Measurements from ENCODE around the gene JPH3. TPM values are rescaled to one million over a fixed set of nuclear protein-coding genes. Genes with fewer than 3 reads are reported as not detected.
A peak's percentile ranks its signal among the peaks of the same experiment; 100 is the strongest.

Gene JPH3
- total RNA-seq, 2 experiments from 2014 or later, result 0.07 to 0.09 TPM

GRCh38 chr16:87658564-87659225 is 56.4 kb downstream of the JPH3 start:
- Mint-ChIP-seq H3K27me3 (no peaks in the 10 kb centered on the region), H3K36me3 (ENCODE audit: low read depth) (no peaks in the 10 kb centered on the region), H3K27ac (no peak overlapping the region), H3K4me1 (ENCODE audit: low read depth) (no peaks in the 10 kb centered on the region), H3K9me3 (no peaks in the 10 kb centered on the region), H3K4me3 (no peak overlapping the region)
- no peak for TF ChIP-seq CTCF (IDR thresholded peaks at IDR 0.05)
- DNase-seq (no peak), ATAC-seq (no peak)
- CTCF ChIA-PET, result interaction anchor here (1.2 to 1.3 kb wide), 2 partner anchors 23 kb away, joined by 5 read pairs; no protein-coding TSS in a partner anchor
- POLR2A ChIA-PET, result no interaction called here
- intact Hi-C loops (cut with micrococcal nuclease), result no loop called here

GRCh38 chr16:87661561-87661960 is 59.3 kb downstream of the JPH3 start:
- DNase-seq (peak; percentile 63), ATAC-seq (peak; percentile 89)
- CTCF ChIA-PET, result no interaction called here
- POLR2A ChIA-PET, result no interaction called here
- Mint-ChIP-seq H3K4me1 (ENCODE audit: low read depth) (no peaks in the 10 kb centered on the region), H3K27ac (no peak overlapping the region), H3K36me3 (ENCODE audit: low read depth) (no peaks in the 10 kb centered on the region), H3K9me3 (no peaks in the 10 kb centered on the region), H3K27me3 (no peaks in the 10 kb centered on the region), H3K4me3 (no peak overlapping the region)
- no peak for TF ChIP-seq CTCF (IDR thresholded peaks at IDR 0.05)
- intact Hi-C loops (cut with micrococcal nuclease), result no loop called here

- no peak overlapping the region for H3K4me3 Mint-ChIP-seq
- no peak for TF ChIP-seq CTCF (IDR thresholded peaks at IDR 0.05)
- CTCF ChIA-PET, result no interaction called here
- H3K36me3 Mint-ChIP-seq (ENCODE audit: low read depth), result no peaks in the 10 kb centered on the region
- no peak for DNase-seq
- no peaks in the 10 kb centered on the region for H3K27me3 Mint-ChIP-seq
- no peak overlapping the region for H3K27ac Mint-ChIP-seq
- no peak for ATAC-seq
- H3K9me3 Mint-ChIP-seq, result no peaks in the 10 kb centered on the region
- POLR2A ChIA-PET, result no interaction called here
- no peaks in the 10 kb centered on the region for H3K4me1 Mint-ChIP-seq (ENCODE audit: low read depth)
- intact Hi-C loops (cut with micrococcal nuclease), result no loop called here
Observed at GRCh38 chr16:87662254-87663204, 60.2 kb downstream of the JPH3 start.

- intact Hi-C loops (cut with micrococcal nuclease), result no loop called here
- no peaks in the 10 kb centered on the region for H3K36me3 Mint-ChIP-seq (ENCODE audit: low read depth)
- ChIA-PET CTCF (no interaction called here), POLR2A (interaction anchor here (0.6 kb wide), 1 partner anchor 142 kb away, joined by 3 read pairs; no protein-coding TSS in a partner anchor)
- ATAC-seq (no peak), DNase-seq (no peak)
- no peaks in the 10 kb centered on the region for H3K4me1 Mint-ChIP-seq (ENCODE audit: low read depth)
- no peaks in the 10 kb centered on the region for H3K27me3 Mint-ChIP-seq
- no peak overlapping the region for H3K4me3 Mint-ChIP-seq
- no peaks in the 10 kb centered on the region for H3K9me3 Mint-ChIP-seq
- TF ChIP-seq CTCF (IDR thresholded peaks at IDR 0.05), result no peak
- H3K27ac Mint-ChIP-seq, result no peak overlapping the region
Observed at GRCh38 chr16:87664792-87665191, 62.5 kb downstream of the JPH3 start.

- intact Hi-C loops (cut with micrococcal nuclease), result no loop called here
- H3K9me3 Mint-ChIP-seq, result no peaks in the 10 kb centered on the region
- H3K36me3 Mint-ChIP-seq (ENCODE audit: low read depth), result no peaks in the 10 kb centered on the region
- no peak overlapping the region for H3K27ac Mint-ChIP-seq
- no peak overlapping the region for H3K4me3 Mint-ChIP-seq
- ChIA-PET CTCF (no interaction called here), POLR2A (no interaction called here)
- ATAC-seq (no peak), DNase-seq (no peak)
- no peaks in the 10 kb centered on the region for H3K4me1 Mint-ChIP-seq (ENCODE audit: low read depth)
- TF ChIP-seq CTCF (IDR thresholded peaks at IDR 0.05), result no peak
- no peaks in the 10 kb centered on the region for H3K27me3 Mint-ChIP-seq
Observed at GRCh38 chr16:87665193-87665592, 62.9 kb downstream of the JPH3 start.

Data from activated CD8-positive, alpha-beta T cell treated with anti-CD3 and anti-CD28 coated beads for 36 hours (primary cell).